Neural progenitor cell (in vitro differentiated cells): ENCODE measurements around the gene TBXT. TPM values are rescaled to one million over a fixed set of nuclear protein-coding genes. Genes with fewer than 3 reads are reported as not detected.
"Not testable (repeated sequence)": the region's sequence is repeated elsewhere in the genome, so short reads cannot be mapped to it uniquely, and the experiment has no call there.

ENCODE experiments used
- DNase-seq: peaks from one replicate; pipeline ENCODE4 v3.0.0-alpha.2; 2016; ENCODE audit warnings: low spot score
- H2AFZ ChIP-seq: fragments of 200-600 bp; sonication (generic); replicated peaks from 2 replicates; pipeline ENCODE4 v1.6.1; 2016; ENCODE audit warnings: antibody characterized with exemption
- H3F3A ChIP-seq: fragments of 200-600 bp; sonication (generic); 2 replicates; pipeline ENCODE4 v1.6.1; 2016; ENCODE audit warnings: antibody characterized with exemption, low read depth
- H3K27ac ChIP-seq: fragments of 200-600 bp; sonication (generic); 2 replicates; pipeline ENCODE4 v1.5.1; 2016; ENCODE audit warnings: mild to moderate bottlenecking
- H3K27me3 ChIP-seq: fragments of 200-600 bp; sonication (generic); 2 replicates; pipeline ENCODE4 v1.6.1; 2016; ENCODE audit warnings: mild to moderate bottlenecking, moderate library complexity
- H3K36me3 ChIP-seq: fragments of 200-600 bp; sonication (generic); 2 replicates; pipeline ENCODE4 v1.5.1; 2016
- H3K4me1 ChIP-seq: fragments of 200-600 bp; sonication (generic); 2 replicates; pipeline ENCODE4 v1.6.1; 2016; ENCODE audit warnings: mixed run types
- H3K4me2 ChIP-seq: fragments of 200-600 bp; sonication (generic); 2 replicates; pipeline ENCODE4 v1.6.1; 2016
- H3K4me3 ChIP-seq: fragments of 200-600 bp; sonication (generic); 2 replicates; pipeline ENCODE4 v1.5.1; 2016
- H3K79me2 ChIP-seq: fragments of 200-600 bp; sonication (generic); 2 replicates; pipeline ENCODE4 v1.6.1; 2016; ENCODE audit warnings: low read depth
- H3K9ac ChIP-seq: fragments of 200-600 bp; sonication (generic); 2 replicates; pipeline ENCODE4 v1.6.1; 2016
- H3K9me3 ChIP-seq: fragments of 200-600 bp; sonication (generic); 2 replicates; pipeline ENCODE4 v1.5.1; 2016; ENCODE audit warnings: low read depth
- H4K20me1 ChIP-seq: fragments of 200-600 bp; sonication (generic); 2 replicates; pipeline ENCODE4 v1.6.1; 2016; ENCODE audit warnings: low read depth
- H3K27ac Mint-ChIP-seq: 3 replicates; pipeline ENCODE4 v1.8.0; 2021; ENCODE audit warnings: mixed read lengths
- H3K27me3 Mint-ChIP-seq: 2 replicates; pipeline ENCODE4 v1.8.0; 2022; ENCODE audit warnings: low read depth, mild to moderate bottlenecking, inconsistent platforms, moderate library complexity, mixed read lengths; ENCODE audit not compliant: insufficient read depth
- H3K36me3 Mint-ChIP-seq: 3 replicates; pipeline ENCODE4 v1.8.0; 2021; ENCODE audit warnings: mixed read lengths
- H3K4me1 Mint-ChIP-seq: 3 replicates; pipeline ENCODE4 v1.8.0; 2021; ENCODE audit warnings: mixed read lengths
- H3K4me3 Mint-ChIP-seq: 3 replicates; pipeline ENCODE4 v1.8.0; 2021; ENCODE audit warnings: mild to moderate bottlenecking, moderate library complexity, mixed read lengths
- H3K9me3 Mint-ChIP-seq: 3 replicates; pipeline ENCODE4 v1.8.0; 2020; ENCODE audit warnings: mixed read lengths
- CTCF ChIP-seq: fragments of 200-600 bp; sonication (generic); IDR thresholded peaks from 2 replicates; pipeline ENCODE4 v1.5.1; 2017; ENCODE audit warnings: antibody characterized with exemption, mild to moderate bottlenecking
- EZH2 ChIP-seq: fragments of 200-600 bp; sonication (generic); IDR thresholded peaks from 2 replicates; pipeline ENCODE4 v1.6.1; 2017; ENCODE audit warnings: antibody characterized with exemption, mild to moderate bottlenecking, moderate library complexity
- EZH2phosphoT487 ChIP-seq: fragments of 200-600 bp; sonication (generic); IDR thresholded peaks from 2 replicates; pipeline ENCODE4 v1.6.1; 2017; ENCODE audit warnings: antibody characterized with exemption
- total RNA-seq: library from RNA; depleted of rRNA; stranded (reverse); fragments of >200 nt; gene quantifications from 2 replicates; pipeline ENCODE4 v1.2.3, GENCODE V29; 2015; ENCODE audit warnings: low replicate concordance

Gene TBXT
- total RNA-seq, 1 donor from 2014 or later = not detected

DNA sequence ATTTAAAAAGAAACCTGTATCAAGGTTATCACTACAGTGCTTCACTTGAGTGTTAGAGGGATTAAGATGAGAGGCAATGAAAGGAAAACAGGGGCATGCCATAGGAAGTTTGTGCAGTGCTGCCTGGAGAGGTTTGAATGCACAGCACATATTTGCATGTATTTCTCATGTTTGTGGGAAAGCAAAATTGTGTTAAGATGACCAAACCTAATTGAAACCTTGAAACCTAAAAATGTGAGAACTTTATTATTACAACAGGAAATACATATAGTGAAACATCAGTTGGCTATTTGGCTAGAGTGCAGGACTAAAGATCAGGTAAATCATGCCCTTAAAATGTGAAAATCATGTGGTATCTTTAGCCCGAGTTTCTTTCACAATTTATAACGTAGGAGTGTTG lies 8.5 kb upstream of the TBXT start:
- Histone ChIP-seq H3K4me2 (no peak overlapping the region), H3K4me3 (no peak overlapping the region)
- H3K9me3 Mint-ChIP-seq = no peaks in the 10 kb centered on the region

GRCh38 chr6:166175093-166175492 lies 7.4 kb upstream of the TBXT start:
- peaks cover 19% of the 10 kb centered on the region for H3K27me3 Mint-ChIP-seq
- not testable (repeated sequence) for DNase-seq, H3K36me3 ChIP-seq, H3K4me1 Mint-ChIP-seq, H3K4me3 Mint-ChIP-seq, H4K20me1 ChIP-seq, H3K27ac ChIP-seq, H3K4me3 ChIP-seq, H2AFZ ChIP-seq, H3K27ac Mint-ChIP-seq, H3K9me3 ChIP-seq, H3K79me2 ChIP-seq, H3K9me3 Mint-ChIP-seq, H3K9ac ChIP-seq, H3K36me3 Mint-ChIP-seq, H3K4me2 ChIP-seq
- peaks cover 15% of the 10 kb centered on the region for H3F3A ChIP-seq
- peaks cover 63% of the 10 kb centered on the region for H3K27me3 ChIP-seq
- peaks cover 27% of the 10 kb centered on the region for H3K4me1 ChIP-seq

More for the DNA sequence above, 8.5 kb upstream of the TBXT start:
- Histone ChIP-seq H3K27ac (no peak overlapping the region), H3K9me3 (no peaks in the 10 kb centered on the region), H2AFZ (no peak overlapping the region), H4K20me1 (no peaks in the 10 kb centered on the region), H3K27me3 (peaks cover 63% of the 10 kb centered on the region), H3K4me1 (peaks cover 22% of the 10 kb centered on the region), H3K36me3 (no peaks in the 10 kb centered on the region), H3F3A (peaks cover 10% of the 10 kb centered on the region), H3K9ac (no peak overlapping the region), H3K79me2 (no peaks in the 10 kb centered on the region)
- Mint-ChIP-seq H3K27me3 (peaks cover 9% of the 10 kb centered on the region), H3K4me1 (no peaks in the 10 kb centered on the region), H3K27ac (no peak overlapping the region), H3K4me3 (no peak overlapping the region), H3K36me3 (no peaks in the 10 kb centered on the region)
- DNase-seq = no peak
- no peak for TF ChIP-seq EZH2phosphoT487
- TF ChIP-seq CTCF = no peak
- no peak for TF ChIP-seq EZH2

- no peak overlapping the region for H3K9ac ChIP-seq
- no peaks in the 10 kb centered on the region for H3K36me3 Mint-ChIP-seq
- no peak overlapping the region for H3K4me3 ChIP-seq
- H3K4me1 Mint-ChIP-seq = peaks cover 13% of the 10 kb centered on the region
- H3K27ac ChIP-seq = no peak overlapping the region
- peaks cover 73% of the 10 kb centered on the region for H3K27me3 ChIP-seq
- peaks cover 14% of the 10 kb centered on the region for H4K20me1 ChIP-seq
- no peak overlapping the region for H2AFZ ChIP-seq
- DNase-seq = no peak
- H3F3A ChIP-seq = peaks cover 18% of the 10 kb centered on the region
- peaks cover 28% of the 10 kb centered on the region for H3K27me3 Mint-ChIP-seq
- H3K9me3 Mint-ChIP-seq = peaks cover 4% of the 10 kb centered on the region
- peaks cover 38% of the 10 kb centered on the region for H3K4me1 ChIP-seq
- TF ChIP-seq EZH2phosphoT487 (no peak), EZH2 (no peak), CTCF (no peak)
- H3K79me2 ChIP-seq = no peaks in the 10 kb centered on the region
- H3K9me3 ChIP-seq = no peaks in the 10 kb centered on the region
- H3K36me3 ChIP-seq = no peaks in the 10 kb centered on the region
- no peak overlapping the region for H3K4me3 Mint-ChIP-seq
- no peak overlapping the region for H3K4me2 ChIP-seq
- no peak overlapping the region for H3K27ac Mint-ChIP-seq
Observed at GRCh38 chr6:166174031-166174430, 6.4 kb upstream of the TBXT start.

GRCh38 chr6:166173281-166173951 lies 5.8 kb upstream of the TBXT start:
- peaks cover 4% of the 10 kb centered on the region for H3K9me3 Mint-ChIP-seq
- TF ChIP-seq EZH2phosphoT487 (no peak), CTCF (no peak), EZH2 (no peak)
- Histone ChIP-seq H3K4me2 (peak overlapping the region; percentile 64), H2AFZ (peak overlapping the region; percentile 72), H4K20me1 (peaks cover 20% of the 10 kb centered on the region), H3K36me3 (no peaks in the 10 kb centered on the region), H3K4me1 (peaks cover 43% of the 10 kb centered on the region), H3K79me2 (no peaks in the 10 kb centered on the region), H3K27me3 (peaks cover 79% of the 10 kb centered on the region), H3K9ac (no peak overlapping the region), H3F3A (peaks cover 18% of the 10 kb centered on the region), H3K4me3 (no peak overlapping the region), H3K9me3 (no peaks in the 10 kb centered on the region), H3K27ac (no peak overlapping the region)
- no peaks in the 10 kb centered on the region for H3K36me3 Mint-ChIP-seq
- H3K4me1 Mint-ChIP-seq = peaks cover 18% of the 10 kb centered on the region
- peak; percentile 29 for DNase-seq
- H3K27me3 Mint-ChIP-seq = peaks cover 33% of the 10 kb centered on the region
- H3K4me3 Mint-ChIP-seq = no peak overlapping the region
- H3K27ac Mint-ChIP-seq = no peak overlapping the region
